GM13976 (cell line): Measurements from ENCODE around the gene KIAA1755.

Experiments used
- DNase-seq: peaks from one replicate; pipeline ENCODE4 v3.0.0; 2012; ENCODE audit warnings: low spot score
- CTCF ChIP-seq: IDR thresholded peaks from 2 replicates; pipeline ENCODE4 v1.5.1; 2012; ENCODE audit warnings: borderline replicate concordance, mild to moderate bottlenecking; ENCODE audit not compliant: insufficient read depth; ENCODE audit errors: extremely low read depth, missing control alignments, control extremely low read depth
- in situ Hi-C: fragments of 300-500 bp; cut with MboI; formaldehyde crosslinking; loops from one replicate; pipeline ENCODE4 v1.12.0; 2022; ENCODE audit warnings: low sequenced_read_pairs, mixed read lengths, inconsistent platforms; ENCODE audit not compliant: unreplicated experiment

KIAA1755 gene

GRCh38 chr20:38272398-38272797, 11.9 kb upstream of the KIAA1755 start:
- in situ Hi-C loops, result no loop called here
- TF ChIP-seq CTCF, result no peak
- DNase-seq, result no peak

GRCh38 chr20:38271608-38272120, 11.1 kb upstream of the KIAA1755 start:
- no peak for TF ChIP-seq CTCF
- in situ Hi-C loops, result no loop called here
- no peak for DNase-seq

GRCh38 chr20:38270869-38271605, 10.5 kb upstream of the KIAA1755 start:
- in situ Hi-C loops, result no loop called here
- no peak for TF ChIP-seq CTCF
- DNase-seq, result no peak

- in situ Hi-C loops, result no loop called here
- DNase-seq, result no peak
- TF ChIP-seq CTCF, result no peak
Measured at GRCh38 chr20:38269715-38270114, 9.2 kb upstream of the KIAA1755 start.

- DNase-seq, result no peak
- in situ Hi-C loops, result no loop called here
Measured at GRCh38 chr20:38269040-38269439, 8.5 kb upstream of the KIAA1755 start.

GRCh38 chr20:38267901-38268514, 7.5 kb upstream of the KIAA1755 start:
- DNase-seq, result no peak
- in situ Hi-C loops, result no loop called here
- no peak for TF ChIP-seq CTCF

More at GRCh38 chr20:38269040-38269439, 8.5 kb upstream of the KIAA1755 start:
- TF ChIP-seq CTCF, result no peak
